Kidney (tissue), 14 donors: ENCODE data around the gene OPRD1. TPM values are rescaled to one million over a fixed set of nuclear protein-coding genes. Genes with fewer than 3 reads are reported as not detected.
"Not testable (repeated sequence)": the region's sequence is repeated elsewhere in the genome, so short reads cannot be mapped to it uniquely, and the experiment has no call there.

Source experiments
- DNase-seq, 5 donors: peaks; one replicate each; pipeline ENCODE4 v3.0.0-alpha.2; 2013 to 2020
- FAIRE-seq: peaks from 2 replicates; lab custom pipeline; 2012; peaks lifted over from hg19 to GRCh38; lab: Jason Lieb, UNC
- H3K27ac ChIP-seq, 2 donors: one replicate each; pipeline ENCODE4 v1.7.0; 2013; ENCODE audit warnings: low read depth in 2 of 2, low read length in 2 of 2, inconsistent platforms in 1 of 2
- H3K27me3 ChIP-seq: one replicate; pipeline ENCODE4 v1.7.1; 2013; ENCODE audit warnings: low read length, inconsistent platforms; ENCODE audit not compliant: control insufficient read depth, insufficient read depth
- H3K36me3 ChIP-seq, 3 donors: one replicate each; pipeline versions ENCODE4 v1.7.0 to v1.7.1; 2013; ENCODE audit warnings: low read length in 3 of 3, control low read depth in 1 of 3, inconsistent platforms in 1 of 3; ENCODE audit not compliant: insufficient read depth in 3 of 3, control insufficient read depth in 2 of 3
- H3K4me1 ChIP-seq, 3 donors: one replicate each; pipeline versions ENCODE4 v1.7.0 to v1.7.1; 2013; ENCODE audit warnings: low read length in 3 of 3, inconsistent platforms in 1 of 3, low read depth in 1 of 3; ENCODE audit not compliant: control insufficient read depth in 2 of 3, insufficient read depth in 2 of 3
- H3K4me3 ChIP-seq, 3 donors: one replicate each; pipeline versions ENCODE4 v1.7.0 to v1.8.1; 2013; ENCODE audit warnings: low read length in 3 of 3, control low read depth in 1 of 3, inconsistent platforms in 1 of 3
- H3K9ac ChIP-seq, 3 donors: one replicate each; pipeline versions ENCODE4 v1.7.0 to v1.7.1; 2013; ENCODE audit warnings: low read length in 3 of 3, control low read depth in 1 of 3, inconsistent platforms in 1 of 3
- H3K9me3 ChIP-seq, 3 donors: one replicate each; pipeline versions ENCODE4 v1.7.0 to v1.7.1; 2013; ENCODE audit warnings: low read length in 3 of 3, control low read depth in 1 of 3, inconsistent platforms in 1 of 3; ENCODE audit not compliant: control insufficient read depth in 2 of 3, insufficient read depth in 1 of 3
- intact Hi-C: fragments of 100-400 bp; cut with DNase I; formaldehyde crosslinking; loops from one replicate; pipeline ENCODE4 v1.11.1; 2022
- polyA plus RNA-seq: library from polyadenylated mRNA; stranded (reverse); fragments of 350-450 nt; fragmentation: Illumina TruSeq; extraction: RNeasy Lipid Tissue Mini Kit (QIAGEN cat#74804); gene quantifications from one replicate; pipeline ENCODE4 v1.2.3, GENCODE V29; 2014; ENCODE audit warnings: low read depth, low replicate concordance; ENCODE audit not compliant: insufficient read depth
- total RNA-seq: library from RNA; stranded (reverse); fragmentation: NEBNext Ultra II Directional; extraction: Animal tissue kit (Norgen Biotek cat#: 25700); gene quantifications from one replicate; pipeline ENCODE4 v1.2.1, GENCODE V29; 2021
- TF ChIP-seq, protein P1 (sequence below): IDR thresholded peaks from 3 replicates; pipeline ENCODE4 v1.5.1; 2012; ENCODE audit warnings: mild to moderate bottlenecking, moderate library complexity, borderline replicate concordance; ENCODE audit not compliant: insufficient read depth; ENCODE audit errors: extremely low read depth
- donor health status: control.
- donor health status: control.
- donor health status: control.
- donor health status: control.
- donor health status: control.
- donor health status: DM: yes; HTN: yes; CAD: no.
- donor health status: Normal renal cell carcinoma (clear cell type).

The OPRD1 gene
- total and polyA plus RNA-seq, 2 donors from 2014 or later: not detected

DNA sequence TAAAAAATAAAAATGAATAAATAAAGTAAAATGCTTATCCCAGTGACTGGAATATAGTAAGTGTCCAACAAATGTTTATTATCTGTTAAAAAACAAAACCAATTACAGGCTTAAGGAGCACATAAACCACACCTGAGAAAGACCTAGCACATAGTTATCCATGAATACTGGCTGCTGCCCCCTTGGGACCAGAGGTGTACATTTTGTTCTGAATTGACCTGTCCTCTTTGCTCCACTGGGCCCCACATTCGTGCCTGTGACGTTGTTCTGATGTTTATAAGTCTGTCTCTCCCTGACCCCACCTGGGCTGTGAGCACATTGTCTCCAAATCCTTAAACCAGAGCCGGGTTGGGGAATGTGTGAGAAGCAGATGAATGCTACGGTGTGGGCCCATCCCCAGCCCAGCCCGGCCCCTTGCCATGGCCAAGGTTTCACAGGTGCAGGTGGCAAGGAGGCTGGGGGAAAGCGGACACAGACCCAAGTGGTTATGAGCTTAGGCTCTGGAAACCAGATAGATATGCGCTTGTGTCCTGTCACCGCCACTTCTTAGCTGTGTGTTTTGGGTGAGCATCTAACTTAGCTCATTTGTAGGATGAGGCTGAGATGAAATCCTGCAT is 29.1 kb downstream of the OPRD1 start:
- Histone ChIP-seq H3K4me1 (no peaks in the 10 kb centered on the region), H3K9me3 (no peaks in the 10 kb centered on the region), H3K27me3 (no peaks in the 10 kb centered on the region), H3K9ac (no peak overlapping the region), H3K4me3 (no peak overlapping the region), H3K36me3 (no peaks in the 10 kb centered on the region), H3K27ac (no peak overlapping the region)
- intact Hi-C loops: no loop called here
- TF ChIP-seq, protein P1, sequence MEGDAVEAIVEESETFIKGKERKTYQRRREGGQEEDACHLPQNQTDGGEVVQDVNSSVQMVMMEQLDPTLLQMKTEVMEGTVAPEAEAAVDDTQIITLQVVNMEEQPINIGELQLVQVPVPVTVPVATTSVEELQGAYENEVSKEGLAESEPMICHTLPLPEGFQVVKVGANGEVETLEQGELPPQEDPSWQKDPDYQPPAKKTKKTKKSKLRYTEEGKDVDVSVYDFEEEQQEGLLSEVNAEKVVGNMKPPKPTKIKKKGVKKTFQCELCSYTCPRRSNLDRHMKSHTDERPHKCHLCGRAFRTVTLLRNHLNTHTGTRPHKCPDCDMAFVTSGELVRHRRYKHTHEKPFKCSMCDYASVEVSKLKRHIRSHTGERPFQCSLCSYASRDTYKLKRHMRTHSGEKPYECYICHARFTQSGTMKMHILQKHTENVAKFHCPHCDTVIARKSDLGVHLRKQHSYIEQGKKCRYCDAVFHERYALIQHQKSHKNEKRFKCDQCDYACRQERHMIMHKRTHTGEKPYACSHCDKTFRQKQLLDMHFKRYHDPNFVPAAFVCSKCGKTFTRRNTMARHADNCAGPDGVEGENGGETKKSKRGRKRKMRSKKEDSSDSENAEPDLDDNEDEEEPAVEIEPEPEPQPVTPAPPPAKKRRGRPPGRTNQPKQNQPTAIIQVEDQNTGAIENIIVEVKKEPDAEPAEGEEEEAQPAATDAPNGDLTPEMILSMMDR: no peak
- FAIRE-seq: no peak
- DNase-seq: no peak

DNA sequence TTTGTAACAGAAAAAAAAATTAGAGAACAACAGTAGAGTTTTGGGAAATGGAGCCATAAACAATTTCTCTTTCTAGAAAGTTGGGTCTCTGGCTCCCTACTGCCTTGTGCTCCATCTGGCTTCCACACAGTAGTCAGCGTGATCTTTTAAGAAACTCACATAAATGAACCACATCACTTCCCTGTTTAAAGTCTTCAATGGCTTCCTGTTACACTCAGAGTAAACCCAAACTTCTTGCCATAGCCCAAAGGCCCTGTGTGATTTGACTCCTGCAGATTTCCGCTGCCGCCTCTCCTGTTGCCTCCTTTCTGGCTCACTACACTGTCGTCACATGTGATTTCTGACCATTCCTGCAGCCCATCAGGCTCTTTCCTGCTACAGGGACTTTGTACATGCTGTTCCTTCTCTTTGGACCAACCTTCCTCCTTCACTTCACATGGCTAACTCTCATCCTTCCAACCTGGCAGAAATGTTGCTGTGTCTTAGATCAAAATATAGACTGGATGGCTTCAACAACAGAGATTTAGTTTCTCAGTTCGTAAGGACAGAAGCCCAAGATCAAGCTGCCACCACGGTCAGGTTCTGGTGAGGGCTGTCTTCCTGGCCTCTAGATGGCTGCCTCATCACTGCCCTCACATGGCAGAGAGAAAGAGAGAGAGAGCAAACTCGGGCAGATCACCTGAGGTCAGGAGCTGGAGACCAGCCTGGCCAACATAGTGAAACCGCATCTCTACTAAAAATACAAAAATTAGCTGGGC is 34.0 kb downstream of the OPRD1 start:
- H3K9ac ChIP-seq: no peak overlapping the region
- H3K27me3 ChIP-seq: no peaks in the 10 kb centered on the region
- H3K9me3 ChIP-seq: no peaks in the 10 kb centered on the region
- H3K4me3 ChIP-seq: no peak overlapping the region
- TF ChIP-seq, protein P1: no peak
- H3K36me3 ChIP-seq: no peaks in the 10 kb centered on the region
- no peak for FAIRE-seq
- intact Hi-C loops: no loop called here
- DNase-seq: no peak
- no peaks in the 10 kb centered on the region for H3K4me1 ChIP-seq
- H3K27ac ChIP-seq: no peak overlapping the region

DNA sequence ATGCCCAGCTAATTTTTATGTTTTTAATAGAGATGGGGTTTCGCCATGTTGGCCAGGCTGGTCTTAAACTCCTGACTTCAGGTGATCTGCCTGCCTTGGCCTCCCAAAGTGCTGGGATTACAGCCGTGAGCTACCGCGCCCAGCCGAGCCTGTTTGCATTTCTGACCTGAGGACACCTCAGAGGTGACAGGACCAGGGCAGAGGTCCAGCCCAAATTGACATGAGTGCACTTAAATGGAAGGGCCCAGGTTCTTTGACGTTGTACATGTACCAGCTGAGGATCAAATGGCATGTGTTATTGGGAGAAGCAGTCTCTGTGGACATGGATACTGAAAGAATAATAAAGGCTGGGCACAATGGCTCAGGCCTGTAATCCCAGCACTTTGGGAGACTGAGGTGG is 35.2 kb downstream of the OPRD1 start:
- H3K4me3 ChIP-seq, H3K27me3 ChIP-seq, FAIRE-seq, H3K36me3 ChIP-seq, H3K9ac ChIP-seq, H3K27ac ChIP-seq, H3K4me1 ChIP-seq, DNase-seq, intact Hi-C loops, H3K9me3 ChIP-seq: not testable (repeated sequence)

DNA sequence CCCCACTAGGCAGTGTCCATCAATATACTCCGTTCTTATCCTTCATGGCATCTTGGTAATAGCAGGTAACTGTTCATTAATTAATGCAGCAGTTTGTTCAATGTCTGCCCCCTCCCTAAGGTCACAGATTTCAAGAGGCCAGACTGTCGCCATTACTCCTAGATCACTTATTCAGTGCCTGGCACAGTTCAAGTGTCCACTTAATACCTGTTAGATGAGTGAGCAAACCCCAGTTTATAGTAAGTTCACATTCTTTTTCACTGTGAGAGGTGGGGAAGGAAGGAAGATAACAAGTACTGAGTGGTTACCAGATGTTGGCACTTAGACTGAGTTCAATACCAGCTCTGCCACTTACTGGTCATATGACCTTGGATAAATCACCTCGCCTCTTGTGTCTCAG is 36.4 kb downstream of the OPRD1 start:
- H3K9me3 ChIP-seq: no peaks in the 10 kb centered on the region
- no peaks in the 10 kb centered on the region for H3K27me3 ChIP-seq
- H3K4me1 ChIP-seq: no peaks in the 10 kb centered on the region
- H3K4me3 ChIP-seq: no peak overlapping the region
- intact Hi-C loops: no loop called here
- DNase-seq (no peak), FAIRE-seq (no peak)
- H3K9ac ChIP-seq: no peak overlapping the region
- TF ChIP-seq, protein P1: no peak
- H3K36me3 ChIP-seq: no peaks in the 10 kb centered on the region
- H3K27ac ChIP-seq: no peak overlapping the region
